HG03342 (cell line): ENCODE measurements around the gene LRFN3.
A peak's percentile ranks its signal among the peaks of the same experiment; 100 is the strongest.
"Not testable (repeated sequence)": the region's sequence is repeated elsewhere in the genome, so short reads cannot be mapped to it uniquely, and the experiment has no call there.

ENCODE experiments used
- ATAC-seq: cut with Tn5 transposase; IDR thresholded peaks from one replicate; pipeline ENCODE4 v1.9.1; 2021; ENCODE audit warnings: mild to moderate bottlenecking, moderate library complexity; ENCODE audit not compliant: unreplicated experiment

LRFN3 gene

GRCh38 chr19:35905178-35905727 is 30.9 kb upstream of the LRFN3 start:
- no peak for ATAC-seq

- no peak for ATAC-seq
Observed at GRCh38 chr19:35907377-35907745, 28.8 kb upstream of the LRFN3 start.

- ATAC-seq: no peak
Observed at GRCh38 chr19:35908010-35908441, 28.1 kb upstream of the LRFN3 start, which contains the start of gene TYROBP. TYROBP (minus strand) TSS chr19:35908295; CDS start chr19:35908228, 67 bp downstream.

GRCh38 chr19:35908973-35909683 is 27.0 kb upstream of the LRFN3 start:
- ATAC-seq: peak; percentile 48

- ATAC-seq: no peak
Observed at GRCh38 chr19:35909684-35910035, 26.5 kb upstream of the LRFN3 start.

- ATAC-seq: not testable (repeated sequence)
Observed at GRCh38 chr19:35910355-35910754, 25.8 kb upstream of the LRFN3 start.

GRCh38 chr19:35911173-35911572 is 25.0 kb upstream of the LRFN3 start:
- no peak for ATAC-seq

- ATAC-seq: no peak
Observed at GRCh38 chr19:35911790-35912189, 24.4 kb upstream of the LRFN3 start.

GRCh38 chr19:35913589-35913988 is 22.6 kb upstream of the LRFN3 start:
- no peak for ATAC-seq

GRCh38 chr19:35915443-35915842 is 20.7 kb upstream of the LRFN3 start:
- ATAC-seq: no peak

- ATAC-seq: no peak
Observed at GRCh38 chr19:35919306-35919705, 16.9 kb upstream of the LRFN3 start.

- no peak for ATAC-seq
Observed at GRCh38 chr19:35921012-35921411, 15.2 kb upstream of the LRFN3 start.

GRCh38 chr19:35925501-35925900 is 10.7 kb upstream of the LRFN3 start:
- no peak for ATAC-seq

GRCh38 chr19:35928507-35928906 is 7.7 kb upstream of the LRFN3 start:
- ATAC-seq: no peak

- ATAC-seq: no peak
Observed at GRCh38 chr19:35929876-35930275, 6.3 kb upstream of the LRFN3 start.

- peak; percentile 90 for ATAC-seq
Observed at GRCh38 chr19:35931161-35931873, 4.9 kb upstream of the LRFN3 start.

- peak; percentile 3 for ATAC-seq
Observed at GRCh38 chr19:35931874-35932202, 4.3 kb upstream of the LRFN3 start.

- no peak for ATAC-seq
Observed at GRCh38 chr19:35932291-35932936, 3.8 kb upstream of the LRFN3 start.

GRCh38 chr19:35936738-35937268 is 629 bp downstream of the LRFN3 start:
- ATAC-seq: no peak

- no peak for ATAC-seq
Observed at GRCh38 chr19:35937345-35938281, 1.4 kb downstream of the LRFN3 start.
